A549 treated with Mapracorat at 1 μM for 4 hours (cell line): ENCODE data around the gene IL32. TPM values are rescaled to one million over a fixed set of nuclear protein-coding genes. Genes with fewer than 3 reads are reported as not detected.

Experiments
- total RNA-seq: library from RNA; stranded (reverse); fragments of 200-300 nt; extraction: Qiagen RNA extraction; gene quantifications from 5 replicates; pipeline ENCODE4 v1.2.3, GENCODE V29; 2022

The IL32 gene, protein sequence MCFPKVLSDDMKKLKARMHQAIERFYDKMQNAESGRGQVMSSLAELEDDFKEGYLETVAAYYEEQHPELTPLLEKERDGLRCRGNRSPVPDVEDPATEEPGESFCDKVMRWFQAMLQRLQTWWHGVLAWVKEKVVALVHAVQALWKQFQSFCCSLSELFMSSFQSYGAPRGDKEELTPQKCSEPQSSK
- total RNA-seq, result 21.6 to 34.9 TPM (median 26.1 TPM) in 5 replicates

DNA sequence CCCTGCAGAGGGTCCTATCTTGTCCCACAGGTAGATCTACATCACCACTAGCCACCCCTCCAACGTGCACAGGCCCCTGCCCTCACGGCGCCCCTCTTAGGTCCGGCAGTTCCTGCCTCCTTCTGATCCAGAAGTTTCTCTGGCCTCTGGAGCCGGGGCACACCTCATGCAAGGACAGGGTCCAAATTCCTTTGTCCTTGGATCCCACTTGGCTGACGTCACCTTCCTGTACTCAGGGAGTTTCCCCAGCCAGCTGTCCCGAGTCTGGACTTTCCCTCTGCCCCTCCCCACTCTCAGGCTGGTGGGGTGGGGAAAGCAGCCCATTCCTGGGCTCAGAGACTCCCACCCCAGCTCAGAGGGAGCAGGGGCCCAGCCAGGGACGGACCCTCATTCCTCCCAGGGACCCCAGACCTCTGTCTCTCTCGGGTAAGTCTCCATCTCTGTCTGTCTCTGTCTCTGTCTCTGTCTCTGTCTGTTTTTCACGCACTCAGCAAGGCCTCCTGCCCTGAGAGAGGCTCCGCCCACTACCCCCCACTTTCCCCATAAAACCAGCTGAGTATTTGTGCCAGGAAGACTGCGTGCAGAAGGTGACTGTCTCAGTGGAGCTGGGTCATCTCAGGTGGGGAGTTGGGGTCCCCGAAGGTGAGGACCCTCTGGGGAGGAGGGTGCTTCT, at the start of gene IL32:
IL32 (plus strand) TSS at position 572 of the 673 bp plus-strand sequence. CDS start 172 bp downstream, outside the sequence.

DNA sequence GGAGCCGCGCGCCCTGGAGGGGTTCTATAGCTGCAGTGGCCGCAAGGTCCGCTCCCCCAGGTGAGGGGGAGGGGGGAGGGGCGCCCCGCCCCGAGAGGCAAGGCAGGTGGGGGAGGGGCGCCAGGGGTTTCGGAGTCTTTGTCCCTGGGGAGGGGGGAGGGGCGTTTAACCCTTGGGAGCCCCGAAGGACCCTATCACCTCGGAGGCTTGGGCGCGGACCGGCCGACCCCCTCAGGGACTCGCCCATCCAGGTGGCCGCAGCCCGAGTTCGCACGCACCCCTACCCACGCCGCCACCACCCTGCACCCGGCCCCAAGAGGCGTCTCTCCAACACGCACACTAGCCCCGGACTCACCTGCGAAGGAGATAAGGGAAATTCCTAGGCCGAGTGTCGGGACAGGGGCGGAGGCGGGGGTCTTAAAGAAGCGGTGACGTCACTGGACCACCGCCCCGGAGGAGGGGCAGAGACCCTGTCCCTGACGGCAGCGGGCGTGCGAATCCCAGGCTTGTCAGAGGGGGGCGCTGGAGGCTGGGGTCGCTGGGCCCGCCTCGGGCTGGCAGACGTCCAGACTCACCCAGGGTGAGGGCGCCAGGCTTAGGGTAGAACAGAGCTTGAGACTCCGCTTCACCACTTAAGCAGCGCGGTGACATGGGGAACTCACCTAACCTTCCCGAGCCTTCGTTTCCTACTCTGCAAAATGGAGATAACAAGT, 47.5 kb upstream of the IL32 start, which contains the start of gene CLDN6:
CLDN6 (minus strand) TSS at position 390 of the 713 bp plus-strand sequence. CDS start 2,162 bp downstream, outside the sequence.

DNA sequence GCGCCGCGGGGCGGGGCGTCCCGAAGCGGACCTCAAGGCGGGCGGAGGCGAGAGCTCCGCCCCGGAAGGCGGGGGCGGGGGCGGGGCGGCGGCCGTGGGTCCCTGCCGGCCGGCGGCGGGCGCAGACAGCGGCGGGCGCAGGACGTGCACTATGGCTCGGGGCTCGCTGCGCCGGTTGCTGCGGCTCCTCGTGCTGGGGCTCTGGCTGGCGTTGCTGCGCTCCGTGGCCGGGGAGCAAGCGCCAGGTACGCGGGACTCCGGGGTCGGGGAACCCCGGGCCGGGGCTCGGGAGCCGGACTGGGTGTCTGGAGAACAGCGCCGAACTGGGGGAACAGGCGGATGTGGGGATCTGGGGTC, 45.2 kb upstream of the IL32 start, which contains the start of gene TNFRSF12A:
TNFRSF12A (plus strand) TSS at position 122 of the 357 bp plus-strand sequence; CDS start at position 152, 30 bp downstream.

DNA sequence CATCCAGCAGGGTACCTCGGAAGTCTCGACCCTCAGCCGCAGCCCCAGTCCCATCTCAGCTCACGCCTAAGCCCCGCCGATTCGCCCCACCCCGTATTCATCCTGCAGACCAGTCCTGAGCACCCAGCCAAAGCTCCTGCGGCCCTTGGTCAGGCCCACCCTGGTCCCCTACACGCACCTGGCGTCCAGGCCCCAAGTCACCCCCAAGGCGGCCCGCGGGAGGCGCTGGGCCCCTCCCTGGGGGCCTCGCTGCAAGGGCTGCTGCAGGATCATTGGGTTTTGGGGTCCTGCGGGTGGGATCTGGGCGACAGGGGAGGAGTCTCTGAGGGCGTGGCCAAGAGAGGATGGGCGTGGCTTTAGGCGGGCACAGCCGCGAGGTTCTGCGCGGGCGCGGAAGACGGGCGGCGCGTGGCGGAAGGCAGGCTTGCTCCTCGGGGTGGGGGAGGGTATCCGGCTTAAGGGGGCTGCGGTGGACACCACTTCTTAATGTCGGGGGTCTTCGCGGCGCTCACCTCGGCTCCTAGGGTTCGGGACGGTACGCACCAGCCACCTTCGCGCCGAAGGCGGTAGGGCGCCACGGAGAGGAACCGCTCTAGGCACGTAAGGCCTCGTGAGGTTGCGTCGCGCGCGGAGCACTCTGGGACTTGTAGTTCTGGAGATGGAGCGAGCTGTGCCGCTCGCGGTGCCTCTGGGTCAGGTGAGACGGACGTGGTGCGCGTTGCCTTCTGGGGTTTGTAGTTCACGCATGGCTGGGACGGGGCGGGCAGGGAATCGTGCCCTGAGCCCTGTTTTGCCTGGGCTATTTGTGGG, 41.6 kb upstream of the IL32 start, which contains the start of the genes HCFC1R1 and THOC6:
HCFC1R1 (minus strand) TSS at position 274 of the 810 bp plus-strand sequence; CDS start at position 273, 1 bp downstream.
THOC6 (plus strand) TSS at position 367 of the 810 bp plus-strand sequence; CDS start at position 659, 292 bp downstream.

DNA sequence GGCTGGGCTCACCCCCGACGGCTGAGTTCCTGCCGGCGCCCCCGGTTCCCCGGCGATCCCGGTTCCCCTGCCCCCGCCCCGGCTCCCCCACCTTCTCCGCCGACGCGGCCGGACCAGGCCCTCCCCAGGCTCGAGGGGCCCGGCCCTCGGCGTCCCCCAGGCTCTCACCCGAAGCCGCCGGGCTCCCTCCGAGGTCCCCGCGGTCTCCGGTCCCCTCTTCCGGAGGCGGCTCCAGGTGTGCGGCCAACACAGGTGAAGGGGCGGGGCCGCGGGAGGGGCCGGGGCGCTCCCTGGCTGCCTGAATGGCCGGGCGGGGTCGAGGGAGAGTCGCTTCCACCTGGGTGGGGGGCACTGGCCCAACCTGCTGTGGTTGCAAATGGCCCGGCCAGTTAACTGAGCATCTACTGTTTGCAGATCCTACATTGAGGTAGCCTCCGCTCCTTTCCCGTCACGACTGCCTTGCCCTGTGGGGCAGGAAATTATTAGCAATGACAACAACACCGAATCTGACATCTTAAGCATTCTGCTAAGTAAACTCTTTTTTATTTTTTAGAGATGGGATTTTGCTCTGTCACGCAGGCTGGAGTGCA, 28.6 kb upstream of the IL32 start, which contains the start of gene BICDL2:
BICDL2 (minus strand) TSS at position 219 of the 590 bp plus-strand sequence. CDS start 1,448 bp downstream, outside the sequence.

DNA sequence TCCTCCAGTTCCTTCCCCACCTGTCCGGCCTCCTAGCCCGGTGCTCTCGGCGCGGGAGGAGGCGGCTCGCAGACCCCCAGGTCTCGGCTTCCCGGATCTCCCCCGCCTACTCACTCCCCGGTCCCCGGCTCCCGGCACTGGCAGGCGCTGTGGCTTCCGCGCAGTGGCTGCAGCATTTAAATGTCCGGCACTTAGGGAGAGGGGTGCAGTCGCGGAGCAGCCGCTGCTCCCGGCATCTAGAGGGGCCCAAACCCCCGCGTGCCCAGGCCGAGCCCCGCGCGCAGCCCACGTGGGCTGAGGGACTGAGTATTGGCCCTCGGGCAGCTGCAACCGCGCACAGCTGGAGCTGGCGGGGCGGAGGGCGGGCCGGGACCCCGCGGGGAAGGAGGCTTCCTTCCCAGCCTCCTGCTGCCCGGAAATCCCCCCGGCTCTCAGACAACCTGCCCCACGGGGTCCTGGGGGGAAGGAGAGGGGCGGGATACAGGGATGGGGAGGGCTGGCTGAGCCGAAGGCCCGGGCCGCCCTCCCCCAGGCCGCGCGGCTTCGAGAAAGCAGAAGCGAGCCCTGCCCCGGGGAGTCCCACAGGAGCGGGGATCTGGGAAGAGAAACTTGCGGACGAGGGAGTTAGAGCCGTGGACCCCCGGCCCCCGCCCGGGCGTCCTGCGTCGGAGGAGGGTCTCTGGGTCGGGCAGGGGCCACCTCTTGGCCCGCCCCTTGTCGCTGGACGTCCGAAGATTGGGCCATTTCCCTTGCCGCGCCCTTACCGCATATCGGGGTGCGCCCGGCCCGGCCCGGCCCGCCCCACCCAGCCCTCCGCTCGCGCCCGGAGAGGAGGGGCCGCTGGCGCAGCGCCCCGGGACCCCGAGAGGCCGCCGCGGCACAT, 19.4 kb upstream of the IL32 start, which contains the start of gene MMP25:
MMP25 (plus strand) TSS at position 804 of the 883 bp plus-strand sequence. CDS start 357 bp downstream, outside the sequence.

DNA sequence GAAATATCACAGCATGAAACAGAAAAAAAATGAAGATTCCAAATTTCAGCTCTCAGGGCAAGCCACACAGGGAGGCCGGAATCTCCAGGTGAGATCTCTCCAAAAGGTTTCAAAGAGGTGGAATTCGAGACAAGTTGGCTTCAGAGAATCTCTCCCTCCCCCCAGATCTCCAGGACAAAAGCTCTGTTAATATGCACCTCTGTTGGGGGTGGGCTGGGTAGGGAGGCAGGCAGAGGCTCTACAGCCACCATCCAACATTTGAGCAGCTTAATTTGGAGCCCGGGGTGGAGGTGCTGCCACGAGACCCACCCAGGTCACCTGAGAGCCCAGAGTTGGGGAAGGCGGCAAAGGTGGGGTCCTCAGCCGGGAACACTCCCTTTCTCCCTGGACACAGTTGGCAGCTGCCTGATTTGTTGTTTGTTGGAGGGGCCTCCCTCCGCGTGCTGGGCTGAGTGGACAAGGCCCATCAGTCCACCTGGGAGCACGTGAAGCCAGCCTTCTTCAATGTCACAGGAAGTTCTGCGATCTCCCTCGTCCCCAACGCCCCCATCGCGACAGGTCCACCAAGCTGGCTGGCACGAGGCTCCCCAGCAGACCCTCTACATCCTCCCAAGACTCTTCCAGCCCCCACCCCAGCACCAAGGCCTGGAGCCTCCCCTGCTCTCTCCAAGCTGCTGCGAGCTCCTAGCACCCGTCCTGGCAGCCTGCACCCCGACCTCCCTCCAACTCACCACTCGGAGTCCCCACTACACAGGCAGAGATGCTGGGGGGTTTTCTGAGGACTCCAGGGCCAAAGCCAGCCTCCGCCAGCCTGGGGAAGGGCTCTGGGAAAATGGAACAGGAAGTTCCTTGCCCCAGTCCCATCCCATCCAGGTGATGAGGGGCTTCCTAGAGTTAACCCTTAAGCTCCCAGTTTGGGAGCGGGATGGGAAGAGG, 33.3 kb downstream of the IL32 start, which contains the start of gene ZSCAN10:
ZSCAN10 (minus strand) TSS at position 836 of the 936 bp plus-strand sequence. CDS start 6,357 bp downstream, outside the sequence.

DNA sequence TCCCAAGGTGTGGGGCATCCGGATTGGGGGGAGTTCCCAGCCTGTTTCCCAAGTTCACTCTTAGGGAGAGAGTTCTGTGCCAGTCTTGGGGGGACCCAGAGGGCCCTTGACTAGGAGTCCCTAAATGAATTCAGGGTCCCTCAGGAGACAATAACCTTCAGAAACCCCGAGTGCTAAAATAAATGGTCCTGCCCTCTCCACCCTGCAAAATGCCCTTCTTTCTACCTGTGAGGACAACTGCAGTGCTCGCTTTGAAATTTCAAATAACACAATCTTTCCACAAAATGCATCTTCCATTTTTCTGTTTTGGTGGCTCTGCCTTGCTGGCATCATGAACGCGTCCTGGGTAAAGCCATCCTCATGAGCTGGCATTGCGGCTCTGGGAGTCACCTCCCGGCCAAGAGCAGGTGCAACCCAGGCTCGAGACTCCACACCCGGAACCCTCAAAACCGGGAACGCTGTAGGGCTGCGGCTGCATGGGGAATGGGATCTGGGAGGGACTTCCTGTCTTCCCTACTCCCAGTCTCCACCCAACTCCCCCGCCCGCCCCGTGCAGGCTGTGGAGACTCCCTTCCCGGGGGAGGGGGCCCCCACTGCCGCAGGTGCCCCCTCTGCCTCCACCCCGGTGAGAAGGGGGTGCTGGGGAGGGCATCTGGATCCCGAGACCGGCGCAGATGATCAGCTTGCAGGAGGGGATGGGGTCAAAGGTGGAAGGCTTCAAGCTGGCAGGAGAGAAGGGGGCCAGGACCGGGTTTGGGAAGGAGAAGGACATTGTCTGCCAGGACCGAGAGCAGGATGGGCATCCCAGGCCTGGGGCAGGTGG, 46.8 kb downstream of the IL32 start, which contains the start of gene ZNF205:
ZNF205 (plus strand) TSS at position 529 of the 823 bp plus-strand sequence. CDS start 845 bp downstream, outside the sequence.

Other genes with a start within 250 kb of the IL32 start
- 0.14 to 0.34 TPM (median 0.28 TPM) in 3 of 5 replicates, not detected in the others for gene PRSS21, start 248.4 kb upstream of the IL32 start, total RNA-seq
- 0.34 to 0.96 TPM (median 0.80 TPM) in 5 replicates for gene ZG16B, start 235.3 kb upstream of the IL32 start, total RNA-seq
- gene PRSS22, start 207.5 kb upstream of the IL32 start, total RNA-seq, result 0.64 to 1.5 TPM (median 1.2 TPM) in 5 replicates
- 46.9 to 54.5 TPM (median 51.5 TPM) in 5 replicates for gene FLYWCH2, start 182.4 kb upstream of the IL32 start, total RNA-seq
- 17.9 to 33.6 TPM (median 27.0 TPM) in 5 replicates for gene FLYWCH1, start 153.7 kb upstream of the IL32 start, total RNA-seq
- gene KREMEN2, start 101.4 kb upstream of the IL32 start, total RNA-seq, result 0.88 to 2.6 TPM (median 2.2 TPM) in 5 replicates
- gene PAQR4, start 96.3 kb upstream of the IL32 start, total RNA-seq, result 34.2 to 48.3 TPM (median 47.2 TPM) in 5 replicates
- gene PKMYT1, start 85.2 kb upstream of the IL32 start, total RNA-seq, result 59.8 to 103 TPM (median 91.1 TPM) in 5 replicates
- 0.30 to 0.42 TPM (median 0.37 TPM) in 5 replicates for gene CLDN9, start 52.7 kb upstream of the IL32 start, total RNA-seq
- gene CLDN6, start 47.5 kb upstream of the IL32 start, total RNA-seq, result 0.07 to 0.42 TPM (median 0.34 TPM) in 5 replicates
- 455 to 639 TPM (median 557 TPM) in 5 replicates for gene TNFRSF12A, start 45.3 kb upstream of the IL32 start, total RNA-seq
- 231 to 250 TPM (median 239 TPM) in 5 replicates for gene HCFC1R1, start 41.7 kb upstream of the IL32 start, total RNA-seq
- gene THOC6, start 41.6 kb upstream of the IL32 start, total RNA-seq, result 24.3 to 38.0 TPM (median 32.1 TPM) in 5 replicates
- gene BICDL2, start 28.7 kb upstream of the IL32 start, total RNA-seq, result not detected in 5 replicates
- 0.78 to 1.4 TPM (median 0.94 TPM) in 5 replicates for gene MMP25, start 19.1 kb upstream of the IL32 start, total RNA-seq
- gene ZSCAN10, start 33.7 kb downstream of the IL32 start, total RNA-seq, result 0.20 TPM in 1 of 5 replicates, not detected in the others
- gene ZNF205, start 46.9 kb downstream of the IL32 start, total RNA-seq, result 11.6 to 15.7 TPM (median 14.4 TPM) in 5 replicates
- 7.4 to 12.9 TPM (median 11.6 TPM) in 5 replicates for gene ZNF213, start 69.4 kb downstream of the IL32 start, total RNA-seq
- gene OR1F1, start 122.6 kb downstream of the IL32 start, total RNA-seq, result 0.17 to 0.65 TPM (median 0.43 TPM) in 4 of 5 replicates, not detected in the other
- gene ZNF200, start 169.5 kb downstream of the IL32 start, total RNA-seq, result 7.4 to 8.2 TPM (median 7.6 TPM) in 5 replicates
- gene MEFV, start 191.0 kb downstream of the IL32 start, total RNA-seq, result 0.12 TPM in 1 of 5 replicates, not detected in the others
- 35.5 to 41.1 TPM (median 37.1 TPM) in 5 replicates for gene ZNF263, start 217.9 kb downstream of the IL32 start, total RNA-seq
- 0.59 to 1.5 TPM (median 1.3 TPM) in 5 replicates for gene TIGD7, start 239.8 kb downstream of the IL32 start, total RNA-seq
- 9.7 to 10.6 TPM (median 10.2 TPM) in 5 replicates for gene ZNF75A, start 239.9 kb downstream of the IL32 start, total RNA-seq